ENCODE results near the gene XPO6.

Gene XPO6

DNA sequence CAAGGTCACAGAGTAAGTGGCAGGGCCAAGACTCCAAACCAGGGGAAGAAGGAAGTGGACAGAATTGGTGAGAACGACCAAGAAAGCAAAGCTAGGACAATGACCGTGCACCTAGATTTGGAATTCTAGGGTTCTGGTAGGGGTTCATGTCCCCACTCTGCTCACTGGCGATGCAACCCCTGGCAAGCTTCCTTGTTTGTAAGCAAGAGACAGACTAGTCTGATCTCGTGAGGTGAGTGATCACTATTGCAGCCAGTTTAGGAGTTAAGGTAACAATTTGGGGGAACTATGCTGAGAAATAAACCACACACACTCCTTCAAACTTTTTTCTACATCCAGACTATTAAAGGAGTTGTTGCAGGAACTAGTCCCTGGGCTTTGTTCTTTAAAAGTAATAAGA is 48.1 kb downstream of the XPO6 start:
- H3K9me3 ChIP-seq (ENCODE audit: control insufficient read depth in 5 of 5, low read length in 5 of 5): no peaks in the 10 kb centered on the region
- no peak overlapping the region for H3K9ac ChIP-seq (ENCODE audit: low read length in 5 of 5)
- peak overlapping the region; percentile 60 for H3K27ac ChIP-seq (ENCODE audit: low read depth, low read length)
- H3K4me1 ChIP-seq (ENCODE audit: control insufficient read depth in 5 of 5, insufficient read depth in 5 of 5, low read length in 5 of 5): peaks cover 0 to 27% (median 12%) of the 10 kb centered on the region in 5 donors
- no peak overlapping the region for H3K4me3 ChIP-seq (ENCODE audit: low read depth in 1 of 5, low read length in 5 of 5)
- peaks cover 6 to 37% (median 33%) of the 10 kb centered on the region in 5 donors for H3K36me3 ChIP-seq (ENCODE audit: control insufficient read depth in 5 of 5, insufficient read depth in 5 of 5, low read length in 5 of 5)
- no peaks in the 10 kb centered on the region for H3K27me3 ChIP-seq (ENCODE audit: control insufficient read depth in 5 of 5, insufficient read depth in 4 of 5, low read length in 5 of 5)

DNA sequence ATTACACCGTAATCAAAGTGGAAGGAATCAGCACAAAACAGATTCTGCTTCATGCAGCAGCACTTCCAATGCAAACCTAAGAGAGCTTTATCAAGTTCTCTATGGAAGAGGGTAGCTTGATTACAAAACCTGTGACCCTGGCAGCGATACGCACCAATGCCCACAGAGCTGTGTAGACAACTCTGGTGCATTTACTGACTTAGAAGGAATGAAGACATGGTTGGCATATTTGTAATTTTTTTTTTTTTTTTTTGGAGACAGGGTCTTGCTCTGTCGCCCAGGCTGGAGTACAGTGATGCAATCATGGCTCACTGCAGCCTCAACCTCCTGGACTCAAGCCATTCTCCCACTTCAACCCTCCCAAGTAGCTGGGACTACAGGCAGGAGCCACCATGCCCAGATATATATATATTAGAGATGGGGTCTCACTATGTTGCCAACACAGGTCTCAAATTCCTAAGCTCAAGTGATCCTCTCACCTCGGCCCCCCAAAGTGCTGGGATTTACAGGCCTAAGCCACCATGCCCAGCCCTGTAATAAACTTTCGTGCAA is 49.4 kb downstream of the XPO6 start:
- H3K27ac ChIP-seq (ENCODE audit: low read depth, low read length): no peak overlapping the region
- H3K9me3 ChIP-seq (ENCODE audit: control insufficient read depth in 5 of 5, low read length in 5 of 5): no peaks in the 10 kb centered on the region
- no peaks in the 10 kb centered on the region for H3K27me3 ChIP-seq (ENCODE audit: control insufficient read depth in 5 of 5, insufficient read depth in 4 of 5, low read length in 5 of 5)
- H3K4me3 ChIP-seq (ENCODE audit: low read depth in 1 of 5, low read length in 5 of 5): no peak overlapping the region
- H3K36me3 ChIP-seq (ENCODE audit: control insufficient read depth in 5 of 5, insufficient read depth in 5 of 5, low read length in 5 of 5): peaks cover 6 to 30% (median 27%) of the 10 kb centered on the region in 5 donors
- H3K9ac ChIP-seq (ENCODE audit: low read length in 5 of 5): no peak overlapping the region
- H3K4me1 ChIP-seq (ENCODE audit: control insufficient read depth in 5 of 5, insufficient read depth in 5 of 5, low read length in 5 of 5): peaks cover 0 to 38% (median 23%) of the 10 kb centered on the region in 5 donors

DNA sequence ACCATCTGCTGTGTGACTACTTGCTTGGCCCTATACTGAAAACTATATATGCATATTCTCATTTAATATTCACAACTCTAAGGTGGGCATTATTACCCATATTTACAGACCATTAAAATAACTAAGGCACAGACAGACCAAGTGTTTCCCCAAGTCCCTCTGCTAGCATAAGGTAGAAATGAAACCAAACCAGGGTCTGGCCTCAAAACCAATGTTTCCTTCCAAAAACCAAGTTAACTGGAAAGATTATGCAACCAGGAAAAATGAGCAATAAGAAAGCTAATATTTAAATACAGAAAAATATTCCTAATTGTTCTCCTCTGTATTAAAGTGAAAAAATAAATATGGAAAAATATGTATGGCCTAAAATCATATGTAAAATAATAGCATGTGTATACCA is 50.1 kb downstream of the XPO6 start:
- H3K9ac ChIP-seq (ENCODE audit: low read length in 5 of 5): no peak overlapping the region
- peaks cover 0 to 38% (median 23%) of the 10 kb centered on the region in 5 donors for H3K4me1 ChIP-seq (ENCODE audit: control insufficient read depth in 5 of 5, insufficient read depth in 5 of 5, low read length in 5 of 5)
- no peaks in the 10 kb centered on the region for H3K27me3 ChIP-seq (ENCODE audit: control insufficient read depth in 5 of 5, insufficient read depth in 4 of 5, low read length in 5 of 5)
- H3K4me3 ChIP-seq (ENCODE audit: low read depth in 1 of 5, low read length in 5 of 5): no peak overlapping the region
- H3K36me3 ChIP-seq (ENCODE audit: control insufficient read depth in 5 of 5, insufficient read depth in 5 of 5, low read length in 5 of 5): peaks cover 6 to 22% (median 20%) of the 10 kb centered on the region in 5 donors
- no peaks in the 10 kb centered on the region for H3K9me3 ChIP-seq (ENCODE audit: control insufficient read depth in 5 of 5, low read length in 5 of 5)
- no peak overlapping the region for H3K27ac ChIP-seq (ENCODE audit: low read depth, low read length)

DNA sequence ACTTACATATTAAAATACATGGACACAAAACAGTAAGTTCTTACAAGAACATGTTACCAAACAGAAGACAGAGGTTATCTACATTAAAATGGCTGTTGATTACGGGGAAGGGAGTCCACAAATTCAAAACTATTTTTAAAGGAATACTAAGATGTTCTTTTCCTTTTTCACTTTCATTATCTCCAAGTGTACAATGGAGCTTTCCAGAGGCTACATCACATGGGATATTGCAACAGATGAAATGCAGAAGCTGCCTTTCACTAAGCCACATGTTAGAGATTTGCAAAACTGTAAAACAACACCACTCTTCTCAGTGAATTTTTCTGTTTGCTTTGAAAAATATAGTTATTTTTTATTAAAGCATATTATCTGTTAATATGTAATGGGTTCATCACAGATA is 53.6 kb downstream of the XPO6 start:
- no peaks in the 10 kb centered on the region for H3K27me3 ChIP-seq (ENCODE audit: control insufficient read depth in 5 of 5, insufficient read depth in 4 of 5, low read length in 5 of 5)
- H3K9me3 ChIP-seq (ENCODE audit: control insufficient read depth in 5 of 5, low read length in 5 of 5): no peaks in the 10 kb centered on the region
- peaks cover 0 to 30% (median 12%) of the 10 kb centered on the region in 5 donors for H3K4me1 ChIP-seq (ENCODE audit: control insufficient read depth in 5 of 5, insufficient read depth in 5 of 5, low read length in 5 of 5)
- H3K9ac ChIP-seq (ENCODE audit: low read length in 5 of 5): peak overlapping the region in 2 of 5 donors; percentile 32 to 45
- H3K27ac ChIP-seq (ENCODE audit: low read depth, low read length): peak overlapping the region; percentile 12
- peaks cover 12 to 23% (median 19%) of the 10 kb centered on the region in 5 donors for H3K36me3 ChIP-seq (ENCODE audit: control insufficient read depth in 5 of 5, insufficient read depth in 5 of 5, low read length in 5 of 5)
- peak overlapping the region in 3 of 5 donors; percentile 2 to 33 (median 22) for H3K4me3 ChIP-seq (ENCODE audit: low read depth in 1 of 5, low read length in 5 of 5)

DNA sequence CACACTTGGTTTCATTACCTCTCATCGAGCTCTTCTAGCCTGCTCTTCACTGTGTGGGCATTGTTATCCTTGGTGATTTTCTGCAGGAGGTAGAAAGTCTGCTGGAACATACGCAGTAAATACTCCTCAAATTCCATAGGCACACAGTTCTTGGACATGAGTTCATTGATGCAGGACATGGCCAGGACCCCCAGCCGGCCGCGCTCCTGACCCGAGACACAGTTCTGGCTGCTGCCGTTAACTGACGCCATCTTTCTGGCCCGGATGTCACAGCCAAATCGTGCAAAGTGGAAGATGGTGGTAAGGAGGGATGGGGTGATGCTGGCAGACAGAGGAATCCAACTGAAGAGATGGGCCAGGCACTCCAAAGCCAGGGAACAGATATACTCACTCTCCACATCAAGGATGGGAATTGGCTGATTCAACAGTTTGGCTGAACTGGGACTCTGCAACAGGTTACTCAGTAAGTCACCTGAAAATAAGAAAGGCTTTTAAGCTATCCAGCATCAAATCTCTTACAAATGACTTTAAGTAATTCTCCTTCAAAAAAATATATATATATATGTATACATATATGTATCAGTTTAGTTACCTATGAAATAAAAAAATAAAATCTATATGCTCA is 55.6 kb downstream of the XPO6 start:
- Histone ChIP-seq H3K36me3 (ENCODE audit: control insufficient read depth in 5 of 5, insufficient read depth in 5 of 5, low read length in 5 of 5) (peaks cover 26 to 40% (median 33%) of the 10 kb centered on the region in 5 donors), H3K27ac (ENCODE audit: low read depth, low read length) (no peak overlapping the region), H3K4me3 (ENCODE audit: low read depth in 1 of 5, low read length in 5 of 5) (no peak overlapping the region), H3K27me3 (ENCODE audit: control insufficient read depth in 5 of 5, insufficient read depth in 4 of 5, low read length in 5 of 5) (no peaks in the 10 kb centered on the region), H3K9ac (ENCODE audit: low read length in 5 of 5) (no peak overlapping the region), H3K9me3 (ENCODE audit: control insufficient read depth in 5 of 5, low read length in 5 of 5) (no peaks in the 10 kb centered on the region), H3K4me1 (ENCODE audit: control insufficient read depth in 5 of 5, insufficient read depth in 5 of 5, low read length in 5 of 5) (peaks cover 0 to 15% (median 11%) of the 10 kb centered on the region in 5 donors)

DNA sequence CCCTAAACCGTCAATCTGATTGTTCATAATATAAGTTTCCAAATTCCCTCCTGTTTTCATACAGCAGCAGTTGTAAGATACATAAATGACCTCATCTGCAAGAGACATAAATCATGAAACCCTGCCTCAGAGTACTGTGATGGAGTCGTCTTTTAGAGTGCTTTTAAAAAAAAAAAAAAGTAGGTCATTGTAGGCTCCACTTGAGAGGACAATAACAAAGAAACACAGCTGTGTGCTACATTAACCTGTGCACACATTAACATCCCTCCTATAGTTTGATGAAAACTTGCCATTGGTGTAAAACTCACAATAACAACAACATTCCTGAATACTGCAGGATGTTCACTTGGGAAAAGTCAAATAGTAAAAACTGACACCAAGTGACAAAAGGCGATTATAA is 56.5 kb downstream of the XPO6 start:
- no peak overlapping the region for H3K9ac ChIP-seq (ENCODE audit: low read length in 5 of 5)
- no peaks in the 10 kb centered on the region for H3K27me3 ChIP-seq (ENCODE audit: control insufficient read depth in 5 of 5, insufficient read depth in 4 of 5, low read length in 5 of 5)
- H3K36me3 ChIP-seq (ENCODE audit: control insufficient read depth in 5 of 5, insufficient read depth in 5 of 5, low read length in 5 of 5): peaks cover 33 to 48% (median 42%) of the 10 kb centered on the region in 5 donors
- H3K27ac ChIP-seq (ENCODE audit: low read depth, low read length): no peak overlapping the region
- H3K4me1 ChIP-seq (ENCODE audit: control insufficient read depth in 5 of 5, insufficient read depth in 5 of 5, low read length in 5 of 5): peaks cover 0 to 12% (median 11%) of the 10 kb centered on the region in 5 donors
- no peak overlapping the region for H3K4me3 ChIP-seq (ENCODE audit: low read depth in 1 of 5, low read length in 5 of 5)
- H3K9me3 ChIP-seq (ENCODE audit: control insufficient read depth in 5 of 5, low read length in 5 of 5): no peaks in the 10 kb centered on the region

DNA sequence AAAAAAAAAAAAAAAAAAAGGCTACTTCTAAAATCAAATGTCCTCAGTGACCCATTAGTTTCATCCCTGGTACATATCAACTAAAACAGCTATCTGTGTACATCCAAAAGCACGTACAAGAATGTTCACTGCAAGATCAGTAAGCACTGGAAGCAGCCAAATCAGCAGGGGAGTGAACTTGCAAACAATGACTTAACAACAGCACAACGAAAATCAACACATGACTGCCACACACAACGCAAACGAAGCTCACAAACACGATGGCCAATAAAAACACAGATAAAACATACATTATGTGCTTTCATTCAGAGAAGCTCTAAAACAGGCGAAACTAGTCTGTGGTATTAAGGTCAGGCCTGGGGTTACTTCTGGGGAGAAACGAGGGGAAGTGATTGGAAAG is 60.6 kb downstream of the XPO6 start:
- Histone ChIP-seq H3K36me3 (ENCODE audit: control insufficient read depth in 5 of 5, insufficient read depth in 5 of 5, low read length in 5 of 5) (peaks cover 45 to 79% (median 74%) of the 10 kb centered on the region in 5 donors), H3K4me3 (ENCODE audit: low read depth in 1 of 5, low read length in 5 of 5) (no peak overlapping the region), H3K27me3 (ENCODE audit: control insufficient read depth in 5 of 5, insufficient read depth in 4 of 5, low read length in 5 of 5) (no peaks in the 10 kb centered on the region), H3K9me3 (ENCODE audit: control insufficient read depth in 5 of 5, low read length in 5 of 5) (no peaks in the 10 kb centered on the region), H3K4me1 (ENCODE audit: control insufficient read depth in 5 of 5, insufficient read depth in 5 of 5, low read length in 5 of 5) (no peaks in the 10 kb centered on the region), H3K9ac (ENCODE audit: low read length in 5 of 5) (no peak overlapping the region), H3K27ac (ENCODE audit: low read depth, low read length) (no peak overlapping the region)

DNA sequence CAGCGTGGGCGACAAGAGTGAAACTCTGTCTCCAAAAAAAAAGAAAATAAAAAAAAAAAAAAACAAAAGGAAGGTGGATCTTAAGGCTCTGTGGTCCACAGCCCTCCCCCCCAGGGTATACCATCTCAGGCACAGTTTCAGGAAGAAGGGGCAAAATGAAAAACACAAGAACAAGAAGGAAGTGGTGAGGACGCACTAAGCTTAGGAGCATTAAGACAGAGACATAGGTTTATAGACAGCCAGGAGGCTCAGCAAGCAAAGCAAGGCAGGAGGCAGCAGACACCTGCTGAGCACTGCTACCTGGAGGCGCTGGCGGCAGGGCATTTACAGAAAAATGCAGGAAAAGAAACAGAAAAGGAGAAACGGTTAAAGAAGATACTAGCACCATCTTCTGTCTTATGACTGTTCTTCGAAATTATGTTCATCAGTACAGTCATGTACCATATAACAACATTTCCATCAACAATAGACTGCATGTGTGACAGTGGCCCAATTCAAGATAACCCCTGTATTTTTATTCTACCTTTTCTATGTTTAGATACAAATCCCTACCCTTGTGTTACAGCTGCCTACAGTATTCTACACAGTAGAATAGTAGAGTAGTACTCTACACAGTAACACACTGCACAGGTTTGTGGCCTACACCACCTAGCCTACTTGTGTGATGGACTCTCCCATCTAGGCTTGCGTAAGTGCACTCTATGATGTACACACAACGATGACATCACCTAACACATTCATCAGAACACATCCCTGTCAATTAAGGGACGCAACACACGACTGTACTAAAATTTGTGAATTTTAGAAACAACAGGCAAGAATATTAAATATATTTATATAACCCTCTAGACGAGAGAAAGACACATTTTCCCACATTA is 62.5 kb downstream of the XPO6 start:
- Histone ChIP-seq H3K9ac (ENCODE audit: low read length in 5 of 5) (no peak overlapping the region), H3K27ac (ENCODE audit: low read depth, low read length) (no peak overlapping the region), H3K4me1 (ENCODE audit: control insufficient read depth in 5 of 5, insufficient read depth in 5 of 5, low read length in 5 of 5) (no peaks in the 10 kb centered on the region), H3K36me3 (ENCODE audit: control insufficient read depth in 5 of 5, insufficient read depth in 5 of 5, low read length in 5 of 5) (peaks cover 48 to 86% (median 70%) of the 10 kb centered on the region in 5 donors), H3K9me3 (ENCODE audit: control insufficient read depth in 5 of 5, low read length in 5 of 5) (no peaks in the 10 kb centered on the region), H3K4me3 (ENCODE audit: low read depth in 1 of 5, low read length in 5 of 5) (no peak overlapping the region), H3K27me3 (ENCODE audit: control insufficient read depth in 5 of 5, insufficient read depth in 4 of 5, low read length in 5 of 5) (no peaks in the 10 kb centered on the region)

DNA sequence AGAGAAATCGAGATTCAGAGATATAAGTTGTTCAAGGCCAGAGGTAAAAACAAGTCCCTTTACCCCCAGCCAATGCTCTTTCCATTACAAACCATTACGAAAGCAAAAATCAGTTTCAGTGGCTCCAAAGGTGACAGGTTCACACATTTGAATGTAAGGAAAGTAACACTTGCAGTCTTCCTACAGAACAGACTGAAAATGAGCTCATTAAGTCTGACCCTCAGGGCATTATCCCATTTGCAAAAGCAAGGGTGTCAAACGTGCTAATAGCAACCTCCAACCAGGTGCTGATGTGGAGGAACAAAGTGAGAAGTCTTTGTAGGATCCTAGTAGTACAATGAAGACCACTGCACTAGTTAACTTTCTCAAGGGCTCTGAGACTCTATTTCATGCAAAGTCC is 65.2 kb downstream of the XPO6 start:
- Histone ChIP-seq H3K36me3 (ENCODE audit: control insufficient read depth in 5 of 5, insufficient read depth in 5 of 5, low read length in 5 of 5) (peaks cover 36 to 86% (median 58%) of the 10 kb centered on the region in 5 donors), H3K4me3 (ENCODE audit: low read depth in 1 of 5, low read length in 5 of 5) (no peak overlapping the region), H3K27ac (ENCODE audit: low read depth, low read length) (no peak overlapping the region), H3K27me3 (ENCODE audit: control insufficient read depth in 5 of 5, insufficient read depth in 4 of 5, low read length in 5 of 5) (no peaks in the 10 kb centered on the region), H3K9me3 (ENCODE audit: control insufficient read depth in 5 of 5, low read length in 5 of 5) (no peaks in the 10 kb centered on the region), H3K9ac (ENCODE audit: low read length in 5 of 5) (no peak overlapping the region), H3K4me1 (ENCODE audit: control insufficient read depth in 5 of 5, insufficient read depth in 5 of 5, low read length in 5 of 5) (peaks cover 0 to 7% (median 0%) of the 10 kb centered on the region in 5 donors)

DNA sequence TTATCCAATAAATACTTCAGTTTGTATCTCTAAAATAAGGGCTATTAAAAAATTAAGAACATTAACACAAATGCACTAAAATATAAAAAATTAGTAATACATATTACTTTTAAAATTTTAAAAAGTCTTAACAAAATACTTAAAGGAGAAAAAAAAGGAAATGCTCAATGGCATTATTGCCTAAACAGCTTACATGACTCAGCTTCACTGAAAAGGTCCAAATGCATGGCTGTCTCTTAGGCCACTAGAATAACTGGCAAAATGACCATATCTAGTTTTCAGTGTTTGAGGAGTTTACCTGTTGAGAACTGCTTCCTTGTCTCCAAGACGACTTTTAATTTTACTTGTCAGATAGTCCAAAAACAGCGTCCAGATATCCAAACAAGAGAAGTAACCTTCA is 66.0 kb downstream of the XPO6 start:
- Histone ChIP-seq H3K4me1 (ENCODE audit: control insufficient read depth in 5 of 5, insufficient read depth in 5 of 5, low read length in 5 of 5) (peaks cover 0 to 7% (median 0%) of the 10 kb centered on the region in 5 donors), H3K27me3 (ENCODE audit: control insufficient read depth in 5 of 5, insufficient read depth in 4 of 5, low read length in 5 of 5) (no peaks in the 10 kb centered on the region), H3K36me3 (ENCODE audit: control insufficient read depth in 5 of 5, insufficient read depth in 5 of 5, low read length in 5 of 5) (peaks cover 33 to 83% (median 57%) of the 10 kb centered on the region in 5 donors), H3K4me3 (ENCODE audit: low read depth in 1 of 5, low read length in 5 of 5) (no peak overlapping the region), H3K9ac (ENCODE audit: low read length in 5 of 5) (no peak overlapping the region), H3K9me3 (ENCODE audit: control insufficient read depth in 5 of 5, low read length in 5 of 5) (no peaks in the 10 kb centered on the region), H3K27ac (ENCODE audit: low read depth, low read length) (no peak overlapping the region)

Measured in subcutaneous abdominal adipose tissue (tissue), 5 donors.